Common myeloid progenitor, CD34-positive (primary cell): ENCODE measurements around the gene TUBG1.

Experiments used
- CTCF ChIA-PET: fragments of 350-600 bp; sonication (Branson Sonifier 250); formaldehyde crosslinking; loops from one replicate; lab custom pipeline; 2021; ENCODE audit warnings: antibody characterized with exemption; lab: Charles Lee
- POLR2A ChIA-PET: fragments of 350-600 bp; sonication (Branson Sonifier 250); formaldehyde crosslinking; loops from one replicate; lab custom pipeline; 2021; ENCODE audit warnings: antibody characterized with exemption; lab: Charles Lee
- DNase-seq, 3 donors: peaks; one replicate each; pipeline versions ENCODE4 v3.0.0 to v3.0.0-alpha.2; 2013
- H3K27ac ChIP-seq, 2 experiments: 1 replicate in 1 of 2; 2 replicates in 1 of 2; pipeline ENCODE4 v1.7.0; 2013; ENCODE audit warnings: inconsistent platforms in 2 of 2, low read length in 2 of 2, mild to moderate bottlenecking in 2 of 2, low read depth in 1 of 2, moderate library complexity in 1 of 2; ENCODE audit not compliant: severe bottlenecking in 2 of 2, insufficient read depth in 1 of 2, poor library complexity in 1 of 2
- H3K27me3 ChIP-seq, 5 experiments: replicated peaks in 2 of 5; 1 replicate in 3 of 5; 2 replicates in 2 of 5; pipeline versions ENCODE4 v1.6.1 to v1.7.0; 2013; ENCODE audit warnings: low read length in 4 of 5, mild to moderate bottlenecking in 2 of 5, moderate library complexity in 2 of 5, inconsistent platforms in 1 of 5; ENCODE audit not compliant: insufficient read depth in 5 of 5, control insufficient read depth in 4 of 5
- H3K36me3 ChIP-seq, 4 experiments: 1 replicate in 2 of 4; 2 replicates in 2 of 4; pipeline versions ENCODE4 v1.6.1 to v1.7.0; 2013; ENCODE audit warnings: low read length in 3 of 4, control low read depth in 1 of 4, mild to moderate bottlenecking in 1 of 4; ENCODE audit not compliant: control insufficient read depth in 4 of 4, insufficient read depth in 4 of 4
- H3K4me1 ChIP-seq, 4 experiments: 1 replicate in 3 of 4; 2 replicates in 1 of 4; pipeline versions ENCODE4 v1.6.1 to v1.7.1; 2013; ENCODE audit warnings: low read length in 3 of 4, mild to moderate bottlenecking in 3 of 4, control low read depth in 1 of 4, inconsistent platforms in 1 of 4, moderate library complexity in 1 of 4; ENCODE audit not compliant: control insufficient read depth in 4 of 4, insufficient read depth in 4 of 4; ENCODE audit errors: control extremely low read depth in 1 of 4
- H3K4me3 ChIP-seq, 7 experiments: 1 replicate in 4 of 7; 2 replicates in 3 of 7; pipeline versions ENCODE4 v1.5.1 to v1.7.0; 2013; ENCODE audit warnings: mild to moderate bottlenecking in 7 of 7, low read length in 6 of 7, moderate library complexity in 6 of 7, inconsistent platforms in 2 of 7, low read depth in 2 of 7, control low read depth in 1 of 7; ENCODE audit not compliant: insufficient read depth in 4 of 7, control insufficient read depth in 1 of 7; ENCODE audit errors: extremely low read depth in 1 of 7
- H3K9me3 ChIP-seq, 5 experiments: 1 replicate in 4 of 5; 2 replicates in 1 of 5; pipeline versions ENCODE4 v1.6.1 to v1.7.1; 2013; ENCODE audit warnings: low read length in 4 of 5, mild to moderate bottlenecking in 2 of 5, inconsistent platforms in 1 of 5, low read depth in 1 of 5, moderate library complexity in 1 of 5; ENCODE audit not compliant: control insufficient read depth in 4 of 5, insufficient read depth in 2 of 5; ENCODE audit errors: control extremely low read depth in 1 of 5
- WGBS: methylation state at CpG from one replicate; pipeline ENCODE4 v1.1.5; 2013; ENCODE audit not compliant: insufficient coverage; 5-methylcytosine and 5-hydroxymethylcytosine counted together

TUBG1 gene

DNA sequence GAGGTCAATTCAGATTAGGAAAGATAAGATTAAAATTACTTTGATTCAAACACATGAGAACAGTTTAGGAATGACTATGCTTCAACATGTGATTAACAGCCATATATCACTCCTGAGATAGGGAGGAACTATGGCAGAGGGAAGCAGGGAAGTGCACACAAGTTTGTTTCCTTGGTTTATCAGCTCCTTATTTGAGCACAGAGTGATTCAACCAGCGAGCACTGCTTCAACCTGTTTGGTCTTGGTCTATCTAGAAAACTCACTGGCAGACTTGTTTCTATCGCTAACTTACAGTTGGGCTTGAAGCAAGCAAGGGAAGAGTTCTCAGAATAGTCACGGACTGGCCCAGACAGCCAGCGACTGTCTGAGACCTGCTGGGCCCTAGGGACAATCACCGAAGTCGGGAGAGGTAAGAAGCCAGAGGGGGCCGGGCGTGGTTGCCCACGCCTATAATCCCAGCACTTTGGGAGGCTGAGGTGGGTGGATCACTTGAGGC is 23.5 kb downstream of the TUBG1 start:
- Histone ChIP-seq H3K4me1 (no peaks in the 10 kb centered on the region), H3K27me3 (no peaks in the 10 kb centered on the region), H3K27ac (no peak overlapping the region), H3K4me3 (no peak overlapping the region), H3K36me3 (no peaks in the 10 kb centered on the region), H3K9me3 (no peaks in the 10 kb centered on the region)
- ChIA-PET POLR2A (interaction anchor here (0.6 kb wide), 1 partner anchor 285 kb away, joined by 3 read pairs; no protein-coding TSS in a partner anchor), CTCF (interaction anchor here (0.6 to 2.2 kb wide), 4 partner anchors 11 to 276 kb away, joined by 3 to 7 read pairs (median 4); no protein-coding TSS in a partner anchor)
- peak in 1 of 3 donors; percentile 21 for DNase-seq
- WGBS: 92% methylated on average over 9 of the region's 9 CpGs

DNA sequence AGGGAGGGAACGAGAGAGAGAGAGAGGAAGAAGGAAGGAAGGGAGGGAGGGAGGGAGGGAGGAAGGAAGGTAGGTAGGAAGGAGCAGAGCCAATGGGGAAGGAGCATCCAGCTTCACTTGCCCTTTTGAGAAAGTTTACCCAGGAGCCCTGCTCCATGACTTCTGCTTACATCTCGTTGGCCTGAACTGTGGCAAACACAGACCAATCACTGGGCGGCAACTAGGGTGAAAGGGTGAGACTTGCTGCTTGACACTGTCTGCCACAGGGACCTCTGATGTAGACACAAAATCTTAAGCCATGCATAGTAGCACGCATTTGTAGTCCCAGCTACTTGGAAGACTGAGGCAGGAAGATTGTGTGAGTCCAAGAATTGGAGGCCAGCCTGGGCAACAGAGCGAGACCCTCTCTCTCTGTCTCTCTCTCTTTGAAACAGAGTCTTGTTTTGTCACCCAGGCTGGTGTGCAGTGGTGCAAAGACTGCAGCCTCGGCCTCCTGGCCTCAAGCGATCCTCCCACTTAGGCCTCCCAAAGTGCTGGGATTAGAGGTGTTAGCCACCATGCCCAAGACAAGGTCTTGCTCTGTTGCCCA is 30.1 kb downstream of the TUBG1 start:
- no peaks in the 10 kb centered on the region for H3K9me3 ChIP-seq
- no peaks in the 10 kb centered on the region for H3K36me3 ChIP-seq
- no peaks in the 10 kb centered on the region for H3K4me1 ChIP-seq
- no peak for DNase-seq
- peaks cover 0 to 3% (median 0%) of the 10 kb centered on the region in 5 experiments for H3K27me3 ChIP-seq
- H3K27ac ChIP-seq: no peak overlapping the region
- H3K4me3 ChIP-seq: no peak overlapping the region
- WGBS: 96% methylated on average over 5 of the region's 7 CpGs
- ChIA-PET POLR2A (no interaction called here), CTCF (interaction anchor here (1.0 kb wide), 1 partner anchor 16 kb away, joined by 3 read pairs; no protein-coding TSS in a partner anchor)

DNA sequence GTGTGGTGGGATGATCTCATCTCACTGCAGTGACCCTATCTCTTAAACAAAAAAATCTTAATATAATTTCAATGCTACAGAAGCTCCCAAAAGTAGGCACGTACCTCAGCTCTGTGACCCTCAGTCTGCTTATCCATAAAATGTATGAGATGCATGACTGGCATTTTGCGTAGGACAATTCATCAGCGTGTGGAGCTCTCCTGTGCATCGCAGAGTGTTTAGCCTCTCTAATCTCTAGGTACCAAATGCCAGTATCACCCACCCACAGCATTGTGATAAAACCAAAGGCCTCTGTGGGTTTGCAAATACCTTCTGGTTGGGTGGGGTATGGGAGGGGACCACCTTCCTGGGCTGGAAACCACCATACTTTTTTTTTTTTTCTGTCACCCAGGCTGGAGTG is 30.6 kb downstream of the TUBG1 start:
- WGBS: 90% methylated on average over 2 of the region's 4 CpGs
- ChIA-PET POLR2A (no interaction called here), CTCF (interaction anchor here (1.0 kb wide), 1 partner anchor 16 kb away, joined by 3 read pairs; no protein-coding TSS in a partner anchor)
- H3K4me3 ChIP-seq: no peak overlapping the region
- H3K9me3 ChIP-seq: no peaks in the 10 kb centered on the region
- H3K36me3 ChIP-seq: no peaks in the 10 kb centered on the region
- peaks cover 0 to 3% (median 0%) of the 10 kb centered on the region in 5 experiments for H3K27me3 ChIP-seq
- no peak overlapping the region for H3K27ac ChIP-seq
- H3K4me1 ChIP-seq: no peaks in the 10 kb centered on the region
- peak; percentile 57 to 85 (median 73) for DNase-seq

DNA sequence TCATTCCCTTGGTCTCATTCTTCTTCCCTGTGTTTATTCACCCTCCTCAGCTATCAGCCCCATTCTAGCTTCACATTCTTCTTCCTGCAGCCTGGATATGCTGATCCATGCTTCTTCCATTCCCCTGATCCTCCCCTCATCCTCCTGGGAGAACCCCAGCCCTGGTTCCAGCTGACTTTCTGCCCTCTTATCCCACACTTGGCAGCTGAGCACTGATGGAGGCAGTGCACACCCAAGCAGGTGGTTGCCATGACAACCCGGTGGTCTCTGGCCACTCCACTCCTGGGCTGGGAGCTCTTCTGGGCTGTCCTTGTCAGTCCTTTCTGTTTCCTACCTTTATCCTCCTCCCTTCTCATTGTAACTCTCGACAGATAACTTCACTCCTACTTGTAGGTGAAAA is 32.9 kb downstream of the TUBG1 start:
- no peak overlapping the region for H3K27ac ChIP-seq
- no peaks in the 10 kb centered on the region for H3K4me1 ChIP-seq
- CTCF ChIA-PET: interaction anchor here (0.5 kb wide), 1 partner anchor 23 kb away, joined by 3 read pairs; no protein-coding TSS in a partner anchor
- no peak overlapping the region for H3K4me3 ChIP-seq
- DNase-seq: no peak
- 81% methylated on average over 2 of the region's 2 CpGs for WGBS
- H3K27me3 ChIP-seq: peaks cover 0 to 3% (median 0%) of the 10 kb centered on the region in 5 experiments
- H3K9me3 ChIP-seq: no peaks in the 10 kb centered on the region
- H3K36me3 ChIP-seq: no peaks in the 10 kb centered on the region
- POLR2A ChIA-PET: interaction anchor here (0.5 to 0.6 kb wide), 2 partner anchors 84 to 1653 kb away, joined by 3 to 6 read pairs; no protein-coding TSS in a partner anchor

DNA sequence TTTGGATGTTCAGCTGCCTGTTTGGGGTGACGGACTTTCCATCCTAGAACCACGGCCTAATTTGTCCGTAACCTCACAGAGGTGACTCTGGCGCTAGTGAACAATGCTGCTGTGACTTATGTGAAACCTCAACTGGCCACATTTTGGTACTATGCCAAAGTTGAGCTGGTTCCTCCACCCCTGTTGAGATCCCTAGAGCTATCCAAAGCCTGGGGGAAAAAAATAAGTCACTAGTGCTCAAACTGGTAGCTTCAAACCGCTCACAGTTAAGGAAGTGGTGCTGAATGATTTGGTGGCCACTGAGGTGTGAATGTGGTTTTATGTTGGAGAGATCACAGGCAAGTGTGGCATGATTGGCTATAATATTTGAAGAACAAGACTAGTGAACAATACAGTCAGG is 38.3 kb downstream of the TUBG1 start:
- no peaks in the 10 kb centered on the region for H3K36me3 ChIP-seq
- POLR2A ChIA-PET: interaction anchor here (0.8 kb wide), 1 partner anchor 26 kb away, joined by 4 read pairs; no protein-coding TSS in a partner anchor
- H3K27me3 ChIP-seq: peaks cover 0 to 3% (median 0%) of the 10 kb centered on the region in 5 experiments
- no peaks in the 10 kb centered on the region for H3K4me1 ChIP-seq
- no peaks in the 10 kb centered on the region for H3K9me3 ChIP-seq
- no peak overlapping the region for H3K4me3 ChIP-seq
- no peak overlapping the region for H3K27ac ChIP-seq
- CTCF ChIA-PET: interaction anchor here (2.1 kb wide), 1 partner anchor 36 kb away, joined by 7 read pairs; no protein-coding TSS in a partner anchor
- WGBS: 77% methylated on average over 5 of the region's 5 CpGs
- DNase-seq: peak in 1 of 3 donors; percentile 15

DNA sequence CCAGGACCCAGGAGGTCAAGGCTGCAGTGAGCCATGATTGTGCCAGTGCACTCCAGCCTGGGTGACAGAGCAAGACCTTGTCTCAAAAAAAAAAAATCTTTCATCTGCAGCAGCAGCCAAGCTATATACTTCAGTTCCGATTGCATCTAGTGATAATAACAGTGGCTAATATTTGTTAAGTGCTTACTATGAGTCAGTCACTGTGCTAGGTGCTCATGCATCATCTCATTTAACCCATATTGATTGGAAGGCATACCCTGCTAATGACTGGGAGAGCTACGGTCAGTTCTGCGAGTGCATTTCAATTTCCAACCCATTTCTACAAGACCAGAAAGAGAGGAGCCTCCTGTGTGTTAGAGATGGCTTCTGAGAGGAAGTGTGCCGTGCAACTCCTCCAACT is 41.9 kb downstream of the TUBG1 start:
- ChIA-PET POLR2A (interaction anchor here (0.6 kb wide), 1 partner anchor 50 kb away, joined by 3 read pairs; no protein-coding TSS in a partner anchor), CTCF (interaction anchor here (1.0 kb wide), 1 partner anchor 21 kb away, joined by 3 read pairs; no protein-coding TSS in a partner anchor)
- WGBS: 90% methylated on average over 2 of the region's 4 CpGs
- no peak overlapping the region for H3K27ac ChIP-seq
- peaks cover 0 to 17% (median 3%) of the 10 kb centered on the region in 5 experiments for H3K27me3 ChIP-seq
- H3K4me3 ChIP-seq: no peak overlapping the region
- H3K36me3 ChIP-seq: no peaks in the 10 kb centered on the region
- no peaks in the 10 kb centered on the region for H3K9me3 ChIP-seq
- H3K4me1 ChIP-seq: peaks cover 0 to 6% (median 4%) of the 10 kb centered on the region in 4 experiments
- DNase-seq: no peak
